Endothelial cell of umbilical vein (primary cell): Measurements from ENCODE around the gene CKLF.

Source experiments
- EZH2 ChIP-seq: IDR thresholded peaks from 2 replicates; pipeline ENCODE4 v1.6.1; 2012; ENCODE audit warnings: borderline replicate concordance, low read depth, mild to moderate bottlenecking, moderate library complexity, low read length, inconsistent platforms; ENCODE audit not compliant: severe bottlenecking
- GATA2 ChIP-seq: IDR thresholded peaks from 2 replicates; pipeline ENCODE4 v1.7.0; 2011; ENCODE audit warnings: low read depth, mild to moderate bottlenecking, moderate library complexity, mixed read lengths, low read length; ENCODE audit not compliant: insufficient read length, insufficient read depth
- JUN ChIP-seq: IDR thresholded peaks from 2 replicates; pipeline ENCODE4 v1.6.1; 2011; ENCODE audit warnings: borderline replicate concordance, low read depth; ENCODE audit not compliant: insufficient read length, insufficient read depth
- MAX ChIP-seq: IDR thresholded peaks from 2 replicates; pipeline ENCODE4 v1.6.1; 2011; ENCODE audit not compliant: insufficient read depth, insufficient read length
- MYC ChIP-seq: IDR thresholded peaks from one replicate; pipeline ENCODE4 v1.6.1; 2011; ENCODE audit warnings: mild to moderate bottlenecking, low read depth, low read length
- POLR2A ChIP-seq: IDR thresholded peaks from 2 replicates; pipeline ENCODE4 v1.6.1; 2012; ENCODE audit warnings: low read depth, mild to moderate bottlenecking, control low read depth, low read length
- POLR2AphosphoS5 ChIP-seq: IDR thresholded peaks from 2 replicates; pipeline ENCODE4 v1.6.1; 2012; ENCODE audit warnings: low read depth, mild to moderate bottlenecking, control low read depth, low read length, moderate library complexity; ENCODE audit not compliant: insufficient read depth
- TF ChIP-seq, protein P1 (sequence below), 2 donors: IDR thresholded peaks; 1 replicate in 1 of 2; 2 replicates in 1 of 2; pipeline ENCODE4 v1.5.1; 2011; ENCODE audit warnings: low read length in 2 of 2, mild to moderate bottlenecking in 2 of 2, moderate library complexity in 2 of 2, control low read depth in 1 of 2, inconsistent platforms in 1 of 2, low read depth in 1 of 2; ENCODE audit not compliant: insufficient read depth in 1 of 2; ENCODE audit errors: extremely low read depth in 1 of 2

GRCh38 chr16:66510298-66510697, 42.1 kb upstream of the CKLF start:
- no peak for TF ChIP-seq EZH2
- no peak for TF ChIP-seq POLR2A
- TF ChIP-seq, protein P1, sequence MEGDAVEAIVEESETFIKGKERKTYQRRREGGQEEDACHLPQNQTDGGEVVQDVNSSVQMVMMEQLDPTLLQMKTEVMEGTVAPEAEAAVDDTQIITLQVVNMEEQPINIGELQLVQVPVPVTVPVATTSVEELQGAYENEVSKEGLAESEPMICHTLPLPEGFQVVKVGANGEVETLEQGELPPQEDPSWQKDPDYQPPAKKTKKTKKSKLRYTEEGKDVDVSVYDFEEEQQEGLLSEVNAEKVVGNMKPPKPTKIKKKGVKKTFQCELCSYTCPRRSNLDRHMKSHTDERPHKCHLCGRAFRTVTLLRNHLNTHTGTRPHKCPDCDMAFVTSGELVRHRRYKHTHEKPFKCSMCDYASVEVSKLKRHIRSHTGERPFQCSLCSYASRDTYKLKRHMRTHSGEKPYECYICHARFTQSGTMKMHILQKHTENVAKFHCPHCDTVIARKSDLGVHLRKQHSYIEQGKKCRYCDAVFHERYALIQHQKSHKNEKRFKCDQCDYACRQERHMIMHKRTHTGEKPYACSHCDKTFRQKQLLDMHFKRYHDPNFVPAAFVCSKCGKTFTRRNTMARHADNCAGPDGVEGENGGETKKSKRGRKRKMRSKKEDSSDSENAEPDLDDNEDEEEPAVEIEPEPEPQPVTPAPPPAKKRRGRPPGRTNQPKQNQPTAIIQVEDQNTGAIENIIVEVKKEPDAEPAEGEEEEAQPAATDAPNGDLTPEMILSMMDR (IDR thresholded peaks at IDR 0.05; ENCODE audit: extremely low read depth in 1 of 2, insufficient read depth in 1 of 2, low read depth in 1 of 2, low read length in 2 of 2), result no peak
- TF ChIP-seq GATA2, result no peak
- TF ChIP-seq POLR2AphosphoS5, result no peak
- TF ChIP-seq MYC, result no peak
- no peak for TF ChIP-seq JUN
- no peak for TF ChIP-seq MAX
